Panc1 (cell line): ENCODE results near the gene IMPG2. TPM values are rescaled to one million over a fixed set of nuclear protein-coding genes. Genes with fewer than 3 reads are reported as not detected.

Experiments
- ATAC-seq: fragments of 200-7000 bp; cut with Tn5 transposase; 2 replicates; pipeline ENCODE4 v1.9.1; 2020; ENCODE audit warnings: mild to moderate bottlenecking, moderate library complexity
- BruUV-seq: library from RNA; stranded (reverse); fragments of 400-500 nt; replicated peaks from 2 replicates; lab custom pipeline; 2021; lab: Mats Ljungman, UMichigan
- CTCF ChIA-PET: fragments of 300-600 bp; sonication (Branson Sonifier 250); formaldehyde crosslinking; loops from one replicate; lab custom pipeline; 2022; ENCODE audit warnings: antibody characterized with exemption; lab: Charles Lee
- POLR2A ChIA-PET: fragments of 300-600 bp; sonication (Branson Sonifier 250); formaldehyde crosslinking; loops from one replicate; lab custom pipeline; 2022; ENCODE audit warnings: antibody characterized with exemption; lab: Charles Lee
- DNase-seq: peaks from one replicate; pipeline ENCODE4 v3.0.0-alpha.2; 2010; ENCODE audit warnings: low read depth, low spot score
- H3K27ac ChIP-seq: 2 replicates; pipeline ENCODE4 v1.5.1; 2011; ENCODE audit warnings: mild to moderate bottlenecking, low read length, inconsistent platforms
- H3K27me3 ChIP-seq: fragments of 200-500 bp; sonication (Bioruptor generic); 2 replicates; pipeline ENCODE4 v1.6.0; 2014; ENCODE audit warnings: low read length, inconsistent platforms; ENCODE audit not compliant: control insufficient read depth, insufficient read depth
- H3K36me3 ChIP-seq: fragments of 200-500 bp; sonication (Bioruptor generic); 2 replicates; pipeline ENCODE4 v1.5.1; 2014; ENCODE audit warnings: inconsistent platforms, mild to moderate bottlenecking, low read length, moderate library complexity; ENCODE audit not compliant: control insufficient read depth, insufficient read depth
- H3K4me1 ChIP-seq: 2 replicates; pipeline ENCODE4 v1.5.1; 2011; ENCODE audit warnings: inconsistent platforms, mild to moderate bottlenecking, low read length, moderate library complexity; ENCODE audit not compliant: control insufficient read depth, insufficient read depth
- H3K4me3 ChIP-seq, 2 experiments: 2 replicates each; pipeline ENCODE4 v1.5.1; 2011 to 2012; ENCODE audit warnings: low read depth in 2 of 2, low read length in 2 of 2, mild to moderate bottlenecking in 2 of 2, inconsistent platforms in 1 of 2, moderate library complexity in 1 of 2
- H3K9me3 ChIP-seq: fragments of 200-500 bp; sonication (Bioruptor generic); 2 replicates; pipeline ENCODE4 v1.5.1; 2014; ENCODE audit warnings: low read depth, mild to moderate bottlenecking, inconsistent platforms, low read length, moderate library complexity; ENCODE audit not compliant: control insufficient read depth, insufficient read depth
- CTCF ChIP-seq: fragments of 450-650 bp; IDR thresholded peaks from 2 replicates; pipeline ENCODE4 v1.5.1; 2017; ENCODE audit warnings: mild to moderate bottlenecking
- POLR2AphosphoS5 ChIP-seq: IDR thresholded peaks from 2 replicates; pipeline ENCODE4 v1.6.1; 2012; ENCODE audit warnings: mild to moderate bottlenecking, low read depth, low read length, moderate library complexity
- REST ChIP-seq, 2 experiments: IDR thresholded peaks; 2 replicates each; pipeline ENCODE4 v1.6.1; 2011 to 2012; ENCODE audit warnings: low read depth in 2 of 2, control low read depth in 1 of 2, low read length in 1 of 2, mild to moderate bottlenecking in 1 of 2, moderate library complexity in 1 of 2; ENCODE audit not compliant: insufficient read depth in 1 of 2
- SIN3A ChIP-seq: IDR thresholded peaks from 2 replicates; pipeline ENCODE4 v1.6.1; 2012; ENCODE audit warnings: low read depth, mild to moderate bottlenecking, low read length, moderate library complexity, borderline replicate concordance; ENCODE audit not compliant: insufficient read depth
- TCF7L2 ChIP-seq: IDR thresholded peaks from 2 replicates; pipeline ENCODE4 v1.6.1; 2011; ENCODE audit warnings: mild to moderate bottlenecking, low read depth, low read length, inconsistent platforms
- in situ Hi-C: cut with HindIII; loops from 2 replicates; pipeline ENCODE4 v1.10.0; 2016; ENCODE audit warnings: low sequenced_read_pairs, low pct_unique_long_range_greater_than_20kb
- intact Hi-C: fragments of 100-400 bp; cut with micrococcal nuclease; formaldehyde crosslinking; loops from one replicate; pipeline ENCODE4 v1.10.0; 2022; ENCODE audit not compliant: unreplicated experiment
- total RNA-seq: library from RNA; stranded (reverse); gene quantifications from one replicate; pipeline ENCODE4 v1.2.1, GENCODE V29; 2021; ENCODE audit not compliant: unreplicated experiment

IMPG2 gene
- total RNA-seq, 1 experiment from 2014 or later = 0.10 TPM

- H3K9me3 ChIP-seq = no peaks in the 10 kb centered on the region
- no peak for ATAC-seq
- intact Hi-C loops = loop anchor here (10.0 kb wide), 1 partner anchor 99 kb away; no protein-coding TSS in a partner anchor
These were observed 126.4 kb downstream of the IMPG2 start for GRCh38 chr3:101193957-101194356.

GRCh38 chr3:101189796-101190195 lies 130.6 kb downstream of the IMPG2 start:
- TF ChIP-seq POLR2AphosphoS5 = no peak
- no peak for TF ChIP-seq SIN3A
- no peak for TF ChIP-seq CTCF
- no peak for TF ChIP-seq TCF7L2
- TF ChIP-seq REST (IDR thresholded peaks at IDR 0.05; ENCODE audit: insufficient read depth in 1 of 2, low read depth in 2 of 2, low read length in 1 of 2) = no peak
- ChIA-PET CTCF (no interaction called here), POLR2A (no interaction called here)
- H3K27me3 ChIP-seq = no peaks in the 10 kb centered on the region; the same call in 1 of the 2 replicates
- BruUV-seq = no TSS peak
- intact Hi-C loops (loop anchor here (10.0 kb wide), 2 partner anchors 95 to 435 kb away; no protein-coding TSS in a partner anchor), in situ Hi-C loops (no loop called here)
- H3K4me3 ChIP-seq = no peak overlapping the region
- H3K27ac ChIP-seq = no peak overlapping the region
- H3K9me3 ChIP-seq = no peaks in the 10 kb centered on the region
- no peaks in the 10 kb centered on the region for H3K36me3 ChIP-seq
- no peaks in the 10 kb centered on the region for H3K4me1 ChIP-seq
- no peak for ATAC-seq
- DNase-seq = no peak

More at GRCh38 chr3:101193957-101194356, 126.4 kb downstream of the IMPG2 start:
- ChIA-PET POLR2A (no interaction called here), CTCF (no interaction called here)
- Histone ChIP-seq H3K27me3 (0 out of 2 replicates have a peak, but pooled peaks cover 3% of the 10 kb centered on the region), H3K4me1 (no peaks in the 10 kb centered on the region), H3K27ac (no peak overlapping the region), H3K36me3 (no peaks in the 10 kb centered on the region), H3K4me3 (no peak overlapping the region)
- no peak for DNase-seq
- in situ Hi-C loops = no loop called here
- TF ChIP-seq TCF7L2 (no peak), CTCF (no peak)
- BruUV-seq = no TSS peak
